WTC11 (cell line): ENCODE results near the gene DNAAF8. TPM values are rescaled to one million over a fixed set of nuclear protein-coding genes. Genes with fewer than 3 reads are reported as not detected.

Experiments used
- ATAC-seq: fragments of 200-7000 bp; cut with Tn5 transposase; 2 replicates; pipeline ENCODE4 v1.10.0; 2021; ENCODE audit warnings: mild to moderate bottlenecking, moderate library complexity
- CTCF ChIA-PET: fragments of 300-600 bp; sonication (Branson Sonifier 250); formaldehyde crosslinking; loops from one replicate; lab custom pipeline; 2021; ENCODE audit warnings: antibody characterized with exemption; lab: Charles Lee
- POLR2A ChIA-PET: fragments of 350-600 bp; sonication (Branson Sonifier 250); formaldehyde crosslinking; loops from one replicate; lab custom pipeline; 2021; ENCODE audit warnings: antibody characterized with exemption; lab: Charles Lee
- DNase-seq: peaks from one replicate; pipeline ENCODE4 v3.0.0; 2021; ENCODE audit warnings: low spot score
- H3K27ac Mint-ChIP-seq: 2 replicates; pipeline ENCODE4 v1.8.0; 2021; ENCODE audit warnings: mixed read lengths
- H3K27me3 Mint-ChIP-seq: 2 replicates; pipeline ENCODE4 v1.8.0; 2021; ENCODE audit warnings: low read depth, mild to moderate bottlenecking, moderate library complexity, mixed read lengths
- H3K36me3 Mint-ChIP-seq: 2 replicates; pipeline ENCODE4 v1.8.0; 2021; ENCODE audit warnings: mixed read lengths
- H3K4me1 Mint-ChIP-seq: 2 replicates; pipeline ENCODE4 v1.8.0; 2022; ENCODE audit warnings: mixed read lengths
- H3K4me3 Mint-ChIP-seq: 2 replicates; pipeline ENCODE4 v1.8.0; 2021; ENCODE audit warnings: mild to moderate bottlenecking, moderate library complexity, mixed read lengths
- H3K9me3 Mint-ChIP-seq: 2 replicates; pipeline ENCODE4 v1.8.0; 2021; ENCODE audit warnings: mixed read lengths
- ATF1 ChIP-seq: sonication (generic); formaldehyde crosslinking; IDR thresholded peaks from 2 replicates; pipeline ENCODE4 v1.8.1; 2023; ENCODE audit warnings: mild to moderate bottlenecking, moderate library complexity, missing genetic modification reagents
- CBFB ChIP-seq: sonication (generic); formaldehyde crosslinking; IDR thresholded peaks from 2 replicates; pipeline ENCODE4 v1.8.1; 2022; ENCODE audit warnings: mild to moderate bottlenecking, low read depth, missing genetic modification reagents
- CDX4 ChIP-seq: fragments of 250-450 bp; sonication (Bioruptor Pico); IDR thresholded peaks from 2 replicates; pipeline ENCODE4 v1.9.0; 2021; ENCODE audit warnings: moderate library complexity, mild to moderate bottlenecking, inconsistent platforms, borderline replicate concordance
- CREB1 ChIP-seq: sonication (generic); formaldehyde crosslinking; IDR thresholded peaks from 2 replicates; pipeline ENCODE4 v1.8.0; 2023; ENCODE audit warnings: mild to moderate bottlenecking, missing genetic modification reagents
- CREM ChIP-seq: sonication (generic); formaldehyde crosslinking; IDR thresholded peaks from 2 replicates; pipeline ENCODE4 v1.8.1; 2022; ENCODE audit warnings: mild to moderate bottlenecking, missing genetic modification reagents, moderate library complexity
- E2F1 ChIP-seq: sonication (generic); formaldehyde crosslinking; IDR thresholded peaks from 2 replicates; pipeline ENCODE4 v1.8.0; 2022; ENCODE audit warnings: mild to moderate bottlenecking, missing genetic modification reagents
- E2F4 ChIP-seq: sonication (generic); formaldehyde crosslinking; IDR thresholded peaks from 2 replicates; pipeline ENCODE4 v1.8.1; 2022; ENCODE audit warnings: low read depth, mild to moderate bottlenecking, moderate library complexity, missing genetic modification reagents, borderline replicate concordance
- EMX1 ChIP-seq: fragments of 250-450 bp; sonication (Bioruptor Pico); IDR thresholded peaks from 2 replicates; pipeline ENCODE4 v1.8.0; 2021; ENCODE audit warnings: mild to moderate bottlenecking
- ESRRA ChIP-seq: sonication (generic); formaldehyde crosslinking; IDR thresholded peaks from 2 replicates; pipeline ENCODE4 v1.8.1; 2022; ENCODE audit warnings: mild to moderate bottlenecking, missing genetic modification reagents, borderline replicate concordance
- FOXJ3 ChIP-seq: sonication (generic); formaldehyde crosslinking; IDR thresholded peaks from 2 replicates; pipeline ENCODE4 v1.9.0; 2021; ENCODE audit warnings: missing genetic modification reagents, mild to moderate bottlenecking, borderline replicate concordance
- FOXP1 ChIP-seq: sonication (generic); formaldehyde crosslinking; IDR thresholded peaks from 2 replicates; pipeline ENCODE4 v1.8.0; 2022; ENCODE audit warnings: missing genetic modification reagents, mild to moderate bottlenecking, moderate library complexity, borderline replicate concordance
- FOXP4 ChIP-seq: sonication (generic); formaldehyde crosslinking; IDR thresholded peaks from 2 replicates; pipeline ENCODE4 v1.8.0; 2022; ENCODE audit warnings: mild to moderate bottlenecking, missing genetic modification reagents
- IRF2 ChIP-seq: sonication (generic); formaldehyde crosslinking; IDR thresholded peaks from 2 replicates; pipeline ENCODE4 v1.8.0; 2022; ENCODE audit warnings: low read depth, missing genetic modification reagents, borderline replicate concordance
- KAT7 ChIP-seq: sonication (generic); formaldehyde crosslinking; IDR thresholded peaks from 2 replicates; pipeline ENCODE4 v1.8.1; 2023; ENCODE audit warnings: missing genetic modification reagents, mild to moderate bottlenecking, borderline replicate concordance
- MXD4 ChIP-seq: fragments of 250-450 bp; sonication (Bioruptor Pico); IDR thresholded peaks from 2 replicates; pipeline ENCODE4 v1.8.0; 2021; ENCODE audit warnings: mild to moderate bottlenecking, moderate library complexity, borderline replicate concordance
- MYBL2 ChIP-seq: sonication (generic); formaldehyde crosslinking; IDR thresholded peaks from 2 replicates; pipeline ENCODE4 v1.8.1; 2023; ENCODE audit warnings: mild to moderate bottlenecking, moderate library complexity, missing genetic modification reagents
- NFATC4 ChIP-seq: fragments of 250-450 bp; sonication (Bioruptor Pico); IDR thresholded peaks from 2 replicates; pipeline ENCODE4 v1.9.0; 2021; ENCODE audit warnings: mild to moderate bottlenecking
- OVOL2 ChIP-seq: fragments of 250-450 bp; sonication (Bioruptor Pico); IDR thresholded peaks from 2 replicates; pipeline ENCODE4 v1.9.0; 2021; ENCODE audit warnings: mild to moderate bottlenecking, borderline replicate concordance
- RORB ChIP-seq: fragments of 250-450 bp; sonication (Bioruptor Pico); IDR thresholded peaks from 2 replicates; pipeline ENCODE4 v1.9.0; 2021; ENCODE audit warnings: mild to moderate bottlenecking
- SMAD3 ChIP-seq: sonication (generic); formaldehyde crosslinking; IDR thresholded peaks from 2 replicates; pipeline ENCODE4 v1.8.0; 2022; ENCODE audit warnings: missing genetic modification reagents, mild to moderate bottlenecking, borderline replicate concordance
- SMAD4 ChIP-seq: sonication (generic); formaldehyde crosslinking; IDR thresholded peaks from 2 replicates; pipeline ENCODE4 v1.8.0; 2022; ENCODE audit warnings: mild to moderate bottlenecking, missing genetic modification reagents
- SOX15 ChIP-seq: fragments of 250-450 bp; sonication (Bioruptor Pico); IDR thresholded peaks from 2 replicates; pipeline ENCODE4 v1.9.0; 2021; ENCODE audit warnings: mild to moderate bottlenecking
- SP1 ChIP-seq: sonication (generic); formaldehyde crosslinking; conservative IDR thresholded peaks from 2 replicates; pipeline ENCODE4 v1.8.1; 2022; ENCODE audit warnings: missing genetic modification reagents
- TEAD1 ChIP-seq: sonication (generic); formaldehyde crosslinking; IDR thresholded peaks from 2 replicates; pipeline ENCODE4 v1.8.0; 2022; ENCODE audit warnings: mild to moderate bottlenecking, missing genetic modification reagents
- TP53 ChIP-seq: sonication (generic); formaldehyde crosslinking; IDR thresholded peaks from 2 replicates; pipeline ENCODE4 v1.8.1; 2023; ENCODE audit warnings: mild to moderate bottlenecking, missing genetic modification reagents
- ZNF121 ChIP-seq: sonication (generic); formaldehyde crosslinking; IDR thresholded peaks from 2 replicates; pipeline ENCODE4 v1.8.0; 2023; ENCODE audit warnings: missing genetic modification reagents
- ZNF138 ChIP-seq: sonication (generic); formaldehyde crosslinking; conservative IDR thresholded peaks from 2 replicates; pipeline ENCODE4 v1.8.1; 2022; ENCODE audit warnings: mild to moderate bottlenecking, moderate library complexity, missing genetic modification reagents
- ZNF219 ChIP-seq: sonication (generic); formaldehyde crosslinking; IDR thresholded peaks from 2 replicates; pipeline ENCODE4 v1.8.0; 2023; ENCODE audit warnings: missing genetic modification reagents, mild to moderate bottlenecking, borderline replicate concordance
- ZNF232 ChIP-seq: sonication (generic); formaldehyde crosslinking; IDR thresholded peaks from 2 replicates; pipeline ENCODE4 v1.8.0; 2022; ENCODE audit warnings: mild to moderate bottlenecking, missing genetic modification reagents
- ZNF263 ChIP-seq: sonication (generic); formaldehyde crosslinking; IDR thresholded peaks from 2 replicates; pipeline ENCODE4 v1.8.1; 2022; ENCODE audit warnings: low read depth, mild to moderate bottlenecking, moderate library complexity, missing genetic modification reagents
- ZNF317 ChIP-seq: sonication (generic); formaldehyde crosslinking; IDR thresholded peaks from 2 replicates; pipeline ENCODE4 v1.8.1; 2023; ENCODE audit warnings: low read depth, mild to moderate bottlenecking, moderate library complexity, missing genetic modification reagents, borderline replicate concordance
- total RNA-seq: library from RNA; stranded (reverse); gene quantifications from 3 replicates; pipeline ENCODE4 v1.2.3, GENCODE V29; 2021
- TF ChIP-seq, protein P1 (sequence below): sonication (generic); formaldehyde crosslinking; IDR thresholded peaks from 2 replicates; pipeline ENCODE4 v1.8.1; 2023; ENCODE audit warnings: mild to moderate bottlenecking, missing genetic modification reagents, moderate library complexity

The DNAAF8 gene
- total RNA-seq, 1 experiment from 2014 or later: 0.09 TPM

- no peak for DNase-seq
Observed at GRCh38 chr16:4687946-4688673, 46.2 kb upstream of the DNAAF8 start.

DNA sequence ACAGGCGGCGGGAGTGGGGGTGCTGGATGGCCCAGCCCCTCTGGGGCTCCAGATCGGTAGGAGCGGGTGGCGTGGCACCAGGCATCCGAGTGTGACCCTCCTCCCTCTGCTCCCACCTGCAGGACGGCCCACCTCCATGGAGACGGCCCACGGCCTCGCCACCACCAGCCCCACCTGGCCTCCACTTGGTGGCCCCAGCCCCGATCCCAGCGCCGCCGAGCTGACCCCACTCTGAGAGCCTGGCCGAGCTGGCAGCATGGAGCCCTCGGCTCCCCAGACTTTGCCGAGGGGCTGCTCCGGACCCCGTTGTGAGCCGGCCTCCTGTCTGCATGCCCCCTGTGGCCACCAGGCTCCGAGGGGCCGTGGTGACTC lies 45.7 kb upstream of the DNAAF8 start:
- no peak for ATAC-seq
- Mint-ChIP-seq H3K27ac (no peak overlapping the region), H3K36me3 (peaks cover 4% of the 10 kb centered on the region; the same call in 1 of the 2 replicates), H3K9me3 (no peaks in the 10 kb centered on the region), H3K4me1 (no peaks in the 10 kb centered on the region), H3K4me3 (no peak overlapping the region), H3K27me3 (no peaks in the 10 kb centered on the region)
- CTCF ChIA-PET: no interaction called here
- no peak for DNase-seq
- no peak for TF ChIP-seq ZNF219 (CRISPR knock-in tag)
- TF ChIP-seq CBFB (CRISPR knock-in tag): no peak
- no peak for TF ChIP-seq NFATC4
- TF ChIP-seq FOXJ3 (CRISPR knock-in tag): no peak
- TF ChIP-seq TP53 (CRISPR knock-in tag): no peak
- TF ChIP-seq ZNF263 (CRISPR knock-in tag): no peak
- TF ChIP-seq, protein P1, sequence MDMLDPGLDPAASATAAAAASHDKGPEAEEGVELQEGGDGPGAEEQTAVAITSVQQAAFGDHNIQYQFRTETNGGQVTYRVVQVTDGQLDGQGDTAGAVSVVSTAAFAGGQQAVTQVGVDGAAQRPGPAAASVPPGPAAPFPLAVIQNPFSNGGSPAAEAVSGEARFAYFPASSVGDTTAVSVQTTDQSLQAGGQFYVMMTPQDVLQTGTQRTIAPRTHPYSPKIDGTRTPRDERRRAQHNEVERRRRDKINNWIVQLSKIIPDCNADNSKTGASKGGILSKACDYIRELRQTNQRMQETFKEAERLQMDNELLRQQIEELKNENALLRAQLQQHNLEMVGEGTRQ (CRISPR knock-in tag): no peak
- no peak for TF ChIP-seq KAT7 (CRISPR knock-in tag)
- TF ChIP-seq ZNF232 (CRISPR knock-in tag): no peak
- TF ChIP-seq CREM (CRISPR knock-in tag): no peak
- TF ChIP-seq ATF1 (CRISPR knock-in tag): no peak
- TF ChIP-seq E2F1 (CRISPR knock-in tag): no peak
- TF ChIP-seq IRF2 (CRISPR knock-in tag): no peak
- no peak for TF ChIP-seq SP1 (CRISPR knock-in tag)
- POLR2A ChIA-PET: no interaction called here

More at GRCh38 chr16:4687946-4688673, 46.2 kb upstream of the DNAAF8 start:
- ChIA-PET POLR2A (no interaction called here), CTCF (no interaction called here)
- Mint-ChIP-seq H3K4me1 (no peaks in the 10 kb centered on the region), H3K4me3 (no peak overlapping the region), H3K9me3 (no peaks in the 10 kb centered on the region), H3K27me3 (no peaks in the 10 kb centered on the region), H3K27ac (no peak overlapping the region), H3K36me3 (peaks cover 8% of the 10 kb centered on the region)
- no peak for ATAC-seq
- no peak for TF ChIP-seq EMX1 (CRISPR knock-in tag)
- TF ChIP-seq CDX4 (CRISPR knock-in tag): no peak
- TF ChIP-seq MXD4: no peak
- TF ChIP-seq, protein P1 (CRISPR knock-in tag): no peak
- no peak for TF ChIP-seq OVOL2
- no peak for TF ChIP-seq E2F4 (CRISPR knock-in tag)
- TF ChIP-seq IRF2 (CRISPR knock-in tag): no peak
- no peak for TF ChIP-seq ZNF317 (CRISPR knock-in tag)
- no peak for TF ChIP-seq ZNF121 (CRISPR knock-in tag)
- no peak for TF ChIP-seq CREB1 (CRISPR knock-in tag)
- TF ChIP-seq ESRRA: no peak
- no peak for TF ChIP-seq FOXP4 (CRISPR knock-in tag)
- TF ChIP-seq MYBL2 (CRISPR knock-in tag): no peak
- TF ChIP-seq TEAD1 (CRISPR knock-in tag): no peak
- no peak for TF ChIP-seq SOX15 (CRISPR knock-in tag)
- no peak for TF ChIP-seq SMAD3 (CRISPR knock-in tag)
- TF ChIP-seq SMAD4 (CRISPR knock-in tag): no peak
- TF ChIP-seq FOXP1: no peak
- no peak for TF ChIP-seq ZNF138
- TF ChIP-seq RORB: no peak
